KOPT-K1 (cell line): ENCODE measurements around the gene CDK18.
"Not testable (repeated sequence)": the region's sequence is repeated elsewhere in the genome, so short reads cannot be mapped to it uniquely, and the experiment has no call there.

ENCODE experiments used
- H3K27ac ChIP-seq: fragments of 200-600 bp; sonication (generic); 2 replicates; pipeline ENCODE4 v1.5.1; 2016; ENCODE audit warnings: antibody characterized with exemption, mild to moderate bottlenecking, low read depth, low read length; ENCODE audit not compliant: poor library complexity, severe bottlenecking
- H3K36me3 ChIP-seq: fragments of 200-600 bp; sonication (generic); 2 replicates; pipeline ENCODE4 v1.5.1; 2017; ENCODE audit warnings: antibody characterized with exemption, mild to moderate bottlenecking, low read length, moderate library complexity; ENCODE audit not compliant: insufficient read depth
- H3K9me3 ChIP-seq: fragments of 200-600 bp; sonication (generic); 2 replicates; pipeline ENCODE4 v1.5.1; 2017; ENCODE audit warnings: antibody characterized with exemption, low read length, mild to moderate bottlenecking; ENCODE audit not compliant: insufficient read depth, poor library complexity, severe bottlenecking

The CDK18 gene

GRCh38 chr1:205475855-205476254 is 28.6 kb upstream of the CDK18 start:
- Histone ChIP-seq H3K36me3 (no peaks in the 10 kb centered on the region), H3K9me3 (peaks cover 23% of the 10 kb centered on the region), H3K27ac (no peak overlapping the region)

GRCh38 chr1:205476648-205477047 is 27.8 kb upstream of the CDK18 start:
- Histone ChIP-seq H3K9me3 (peaks cover 23% of the 10 kb centered on the region), H3K36me3 (no peaks in the 10 kb centered on the region), H3K27ac (no peak overlapping the region)

- H3K27ac ChIP-seq: no peak overlapping the region
- no peaks in the 10 kb centered on the region for H3K36me3 ChIP-seq
- peaks cover 23% of the 10 kb centered on the region for H3K9me3 ChIP-seq
These were observed 27.2 kb upstream of the CDK18 start for GRCh38 chr1:205477121-205477758.

- peaks cover 23% of the 10 kb centered on the region for H3K9me3 ChIP-seq
- H3K27ac ChIP-seq: no peak overlapping the region
These were observed 26.7 kb upstream of the CDK18 start for GRCh38 chr1:205477759-205478247.

GRCh38 chr1:205478985-205479384 is 25.5 kb upstream of the CDK18 start:
- not testable (repeated sequence) for H3K27ac ChIP-seq, H3K36me3 ChIP-seq
- peaks cover 23% of the 10 kb centered on the region for H3K9me3 ChIP-seq

More at GRCh38 chr1:205477759-205478247, 26.7 kb upstream of the CDK18 start:
- H3K36me3 ChIP-seq: no peaks in the 10 kb centered on the region

GRCh38 chr1:205480349-205480985 is 24.0 kb upstream of the CDK18 start:
- Histone ChIP-seq H3K27ac (no peak overlapping the region), H3K9me3 (peaks cover 12% of the 10 kb centered on the region), H3K36me3 (no peaks in the 10 kb centered on the region)

- H3K27ac ChIP-seq: no peak overlapping the region
- no peaks in the 10 kb centered on the region for H3K36me3 ChIP-seq
- peaks cover 4% of the 10 kb centered on the region for H3K9me3 ChIP-seq
These were observed 23.3 kb upstream of the CDK18 start for GRCh38 chr1:205481218-205481617.

GRCh38 chr1:205481629-205482151 is 22.8 kb upstream of the CDK18 start:
- Histone ChIP-seq H3K27ac (no peak overlapping the region), H3K9me3 (peaks cover 1% of the 10 kb centered on the region)

GRCh38 chr1:205482587-205482986 is 21.9 kb upstream of the CDK18 start:
- H3K36me3 ChIP-seq, H3K27ac ChIP-seq, H3K9me3 ChIP-seq: not testable (repeated sequence)

More at GRCh38 chr1:205481629-205482151, 22.8 kb upstream of the CDK18 start:
- no peaks in the 10 kb centered on the region for H3K36me3 ChIP-seq

- H3K27ac ChIP-seq: no peak overlapping the region
- no peaks in the 10 kb centered on the region for H3K9me3 ChIP-seq
- no peaks in the 10 kb centered on the region for H3K36me3 ChIP-seq
These were observed 21.1 kb upstream of the CDK18 start for GRCh38 chr1:205483372-205483771.

- no peaks in the 10 kb centered on the region for H3K36me3 ChIP-seq
- H3K9me3 ChIP-seq: no peaks in the 10 kb centered on the region
- H3K27ac ChIP-seq: no peak overlapping the region
These were observed 19.2 kb upstream of the CDK18 start for GRCh38 chr1:205484985-205485967.

GRCh38 chr1:205486258-205486657 is 18.2 kb upstream of the CDK18 start:
- H3K36me3 ChIP-seq: no peaks in the 10 kb centered on the region
- no peaks in the 10 kb centered on the region for H3K9me3 ChIP-seq
- no peak overlapping the region for H3K27ac ChIP-seq

GRCh38 chr1:205488074-205488723 is 16.3 kb upstream of the CDK18 start:
- Histone ChIP-seq H3K27ac (no peak overlapping the region), H3K9me3 (no peaks in the 10 kb centered on the region)

GRCh38 chr1:205491794-205492193 is 12.7 kb upstream of the CDK18 start:
- Histone ChIP-seq H3K9me3 (no peaks in the 10 kb centered on the region), H3K36me3 (no peaks in the 10 kb centered on the region), H3K27ac (no peak overlapping the region)

More at GRCh38 chr1:205488074-205488723, 16.3 kb upstream of the CDK18 start:
- no peaks in the 10 kb centered on the region for H3K36me3 ChIP-seq
